ENCODE results near the gene DLGAP1. TPM values are rescaled to one million over a fixed set of nuclear protein-coding genes. Genes with fewer than 3 reads are reported as not detected.

The DLGAP1 gene
- polyA plus RNA-seq, 1 of the 3 experiments (the other 2 are of a cell fraction), result not detected

GRCh38 chr18:3510024-3510423, 945.1 kb downstream of the DLGAP1 start:
- H3K27me3 ChIP-seq (ENCODE audit: insufficient read depth), result no peaks in the 10 kb centered on the region
- WGBS (ENCODE audit: low lambda C conversion rate), result 65% methylated on average over 2 of the region's 2 CpGs
- ChIA-PET POLR2A (no interaction called here), CTCF (interaction anchor here (0.7 to 1.0 kb wide), 2 partner anchors 56 to 156 kb away, joined by 3 to 4 read pairs; no protein-coding TSS in a partner anchor)
- no peak overlapping the region for H2AFZ ChIP-seq (ENCODE audit: low read depth)
- no peak overlapping the region for H3K4me3 ChIP-seq (ENCODE audit: low read depth in 2 of 2, low read length in 1 of 2)
- peaks cover 6 to 11% of the 10 kb centered on the region in 2 experiments; a peak in 3 of 4 replicates for H3K4me1 ChIP-seq (ENCODE audit: control insufficient read depth in 1 of 2, insufficient read depth in 2 of 2, low read depth in 1 of 2, low read length in 1 of 2)
- no peak for DNase-seq
- no peak for TF ChIP-seq YY1 (IDR thresholded peaks at IDR 0.05; ENCODE audit: low read depth)
- TF ChIP-seq NRF1 (IDR thresholded peaks at IDR 0.05; ENCODE audit: low read depth, low read length), result no peak
- TF ChIP-seq MXI1 (IDR thresholded peaks at IDR 0.05; ENCODE audit: low read depth, low read length), result no peak
- TF ChIP-seq MEF2A (IDR thresholded peaks at IDR 0.05; ENCODE audit: borderline replicate concordance, low read depth), result no peak
- TF ChIP-seq SIN3A (IDR thresholded peaks at IDR 0.05; ENCODE audit: borderline replicate concordance, low read depth, low read length), result no peak
- no peak for TF ChIP-seq RCOR1 (IDR thresholded peaks at IDR 0.05; ENCODE audit: low read length)
- no peak for TF ChIP-seq POLR2AphosphoS5 (IDR thresholded peaks at IDR 0.05; ENCODE audit: low read depth, low read length)
- no peak for TF ChIP-seq ELF1 (IDR thresholded peaks at IDR 0.05)
- TF ChIP-seq FOXJ3 (CRISPR knock-in tag; IDR thresholded peaks at IDR 0.05), result no peak
- no peak for TF ChIP-seq EP300 (IDR thresholded peaks at IDR 0.05; ENCODE audit: borderline replicate concordance in 1 of 2, low read depth in 1 of 2, low read length in 1 of 2)
- TF ChIP-seq CHD2 (IDR thresholded peaks at IDR 0.05; ENCODE audit: low read length, partially characterized antibody), result no peak
- TF ChIP-seq NFIC (IDR thresholded peaks at IDR 0.05; ENCODE audit: borderline replicate concordance), result no peak
- TF ChIP-seq, protein P1, sequence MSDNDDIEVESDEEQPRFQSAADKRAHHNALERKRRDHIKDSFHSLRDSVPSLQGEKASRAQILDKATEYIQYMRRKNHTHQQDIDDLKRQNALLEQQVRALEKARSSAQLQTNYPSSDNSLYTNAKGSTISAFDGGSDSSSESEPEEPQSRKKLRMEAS (IDR thresholded peaks at IDR 0.05; ENCODE audit: low read depth), result no peak
- TF ChIP-seq FOSL2 (IDR thresholded peaks at IDR 0.05; ENCODE audit: borderline replicate concordance, low read depth), result no peak
- TF ChIP-seq, protein P2, sequence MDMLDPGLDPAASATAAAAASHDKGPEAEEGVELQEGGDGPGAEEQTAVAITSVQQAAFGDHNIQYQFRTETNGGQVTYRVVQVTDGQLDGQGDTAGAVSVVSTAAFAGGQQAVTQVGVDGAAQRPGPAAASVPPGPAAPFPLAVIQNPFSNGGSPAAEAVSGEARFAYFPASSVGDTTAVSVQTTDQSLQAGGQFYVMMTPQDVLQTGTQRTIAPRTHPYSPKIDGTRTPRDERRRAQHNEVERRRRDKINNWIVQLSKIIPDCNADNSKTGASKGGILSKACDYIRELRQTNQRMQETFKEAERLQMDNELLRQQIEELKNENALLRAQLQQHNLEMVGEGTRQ (IDR thresholded peaks at IDR 0.05; ENCODE audit: borderline replicate concordance, low read depth, low read length), result no peak
- no peak overlapping the region for H3K9ac ChIP-seq
- no peaks in the 10 kb centered on the region for H3K9me2 ChIP-seq
- no peak overlapping the region for H3K27ac ChIP-seq (ENCODE audit: low read depth in 2 of 2, low read length in 1 of 2)
- no peaks in the 10 kb centered on the region for H3K79me2 ChIP-seq (ENCODE audit: insufficient read depth)
- no peaks in the 10 kb centered on the region for H3F3A ChIP-seq (replicated peaks; ENCODE audit: insufficient read depth)
- H3K4me2 ChIP-seq, result no peak overlapping the region
- H4K20me1 ChIP-seq (ENCODE audit: insufficient read depth), result no peaks in the 10 kb centered on the region
- no peaks in the 10 kb centered on the region for H3K36me3 ChIP-seq (replicated peaks in 1 of 2; ENCODE audit: control insufficient read depth in 1 of 2, insufficient read depth in 2 of 2, low read length in 1 of 2)
- H3K9me3 ChIP-seq, result no peaks in the 10 kb centered on the region

- ChIA-PET CTCF (interaction anchor here (0.9 to 1.2 kb wide), 2 partner anchors 10 to 20 kb away, joined by 3 read pairs; no protein-coding TSS in a partner anchor), POLR2A (no interaction called here)
- H3K4me2 ChIP-seq, result no peak overlapping the region
- H3K79me2 ChIP-seq (ENCODE audit: insufficient read depth), result no peaks in the 10 kb centered on the region
- no peak overlapping the region for H3K4me3 ChIP-seq (ENCODE audit: low read depth in 2 of 2, low read length in 1 of 2)
- no peaks in the 10 kb centered on the region for H3K36me3 ChIP-seq (replicated peaks in 1 of 2; ENCODE audit: control insufficient read depth in 1 of 2, insufficient read depth in 2 of 2, low read length in 1 of 2)
- no peak overlapping the region for H2AFZ ChIP-seq (ENCODE audit: low read depth)
- H3K4me1 ChIP-seq (ENCODE audit: control insufficient read depth in 1 of 2, insufficient read depth in 2 of 2, low read depth in 1 of 2, low read length in 1 of 2), result peaks cover 6 to 11% of the 10 kb centered on the region in 2 experiments; a peak in 3 of 4 replicates
- H3K27ac ChIP-seq (ENCODE audit: low read depth in 2 of 2, low read length in 1 of 2), result no peak overlapping the region
- WGBS (ENCODE audit: low lambda C conversion rate), result 88% methylated on average over 14 of the region's 17 CpGs
- H3K9ac ChIP-seq, result no peak overlapping the region
- DNase-seq, result no peak
- no peaks in the 10 kb centered on the region for H3K27me3 ChIP-seq (ENCODE audit: insufficient read depth)
- no peaks in the 10 kb centered on the region for H3F3A ChIP-seq (replicated peaks; ENCODE audit: insufficient read depth)
- no peaks in the 10 kb centered on the region for H3K9me2 ChIP-seq
- H3K9me3 ChIP-seq, result no peaks in the 10 kb centered on the region
- no peaks in the 10 kb centered on the region for H4K20me1 ChIP-seq (ENCODE audit: insufficient read depth)
- TF ChIP-seq RCOR1 (IDR thresholded peaks at IDR 0.05; ENCODE audit: low read length), result no peak
- no peak for TF ChIP-seq EZH2phosphoT487 (IDR thresholded peaks at IDR 0.05; ENCODE audit: borderline replicate concordance, low read depth)
- TF ChIP-seq GABPA (IDR thresholded peaks at IDR 0.05; ENCODE audit: low read depth), result no peak
- no peak for TF ChIP-seq FOXJ3 (CRISPR knock-in tag; IDR thresholded peaks at IDR 0.05)
- TF ChIP-seq, protein P3, sequence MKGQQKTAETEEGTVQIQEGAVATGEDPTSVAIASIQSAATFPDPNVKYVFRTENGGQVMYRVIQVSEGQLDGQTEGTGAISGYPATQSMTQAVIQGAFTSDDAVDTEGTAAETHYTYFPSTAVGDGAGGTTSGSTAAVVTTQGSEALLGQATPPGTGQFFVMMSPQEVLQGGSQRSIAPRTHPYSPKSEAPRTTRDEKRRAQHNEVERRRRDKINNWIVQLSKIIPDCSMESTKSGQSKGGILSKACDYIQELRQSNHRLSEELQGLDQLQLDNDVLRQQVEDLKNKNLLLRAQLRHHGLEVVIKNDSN (IDR thresholded peaks at IDR 0.05; ENCODE audit: borderline replicate concordance, low read depth), result no peak
- TF ChIP-seq EP300 (IDR thresholded peaks at IDR 0.05; ENCODE audit: borderline replicate concordance in 1 of 2, low read depth in 1 of 2, low read length in 1 of 2), result no peak
- TF ChIP-seq, protein P4, sequence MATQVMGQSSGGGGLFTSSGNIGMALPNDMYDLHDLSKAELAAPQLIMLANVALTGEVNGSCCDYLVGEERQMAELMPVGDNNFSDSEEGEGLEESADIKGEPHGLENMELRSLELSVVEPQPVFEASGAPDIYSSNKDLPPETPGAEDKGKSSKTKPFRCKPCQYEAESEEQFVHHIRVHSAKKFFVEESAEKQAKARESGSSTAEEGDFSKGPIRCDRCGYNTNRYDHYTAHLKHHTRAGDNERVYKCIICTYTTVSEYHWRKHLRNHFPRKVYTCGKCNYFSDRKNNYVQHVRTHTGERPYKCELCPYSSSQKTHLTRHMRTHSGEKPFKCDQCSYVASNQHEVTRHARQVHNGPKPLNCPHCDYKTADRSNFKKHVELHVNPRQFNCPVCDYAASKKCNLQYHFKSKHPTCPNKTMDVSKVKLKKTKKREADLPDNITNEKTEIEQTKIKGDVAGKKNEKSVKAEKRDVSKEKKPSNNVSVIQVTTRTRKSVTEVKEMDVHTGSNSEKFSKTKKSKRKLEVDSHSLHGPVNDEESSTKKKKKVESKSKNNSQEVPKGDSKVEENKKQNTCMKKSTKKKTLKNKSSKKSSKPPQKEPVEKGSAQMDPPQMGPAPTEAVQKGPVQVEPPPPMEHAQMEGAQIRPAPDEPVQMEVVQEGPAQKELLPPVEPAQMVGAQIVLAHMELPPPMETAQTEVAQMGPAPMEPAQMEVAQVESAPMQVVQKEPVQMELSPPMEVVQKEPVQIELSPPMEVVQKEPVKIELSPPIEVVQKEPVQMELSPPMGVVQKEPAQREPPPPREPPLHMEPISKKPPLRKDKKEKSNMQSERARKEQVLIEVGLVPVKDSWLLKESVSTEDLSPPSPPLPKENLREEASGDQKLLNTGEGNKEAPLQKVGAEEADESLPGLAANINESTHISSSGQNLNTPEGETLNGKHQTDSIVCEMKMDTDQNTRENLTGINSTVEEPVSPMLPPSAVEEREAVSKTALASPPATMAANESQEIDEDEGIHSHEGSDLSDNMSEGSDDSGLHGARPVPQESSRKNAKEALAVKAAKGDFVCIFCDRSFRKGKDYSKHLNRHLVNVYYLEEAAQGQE (IDR thresholded peaks at IDR 0.05; ENCODE audit: low read depth, low read length), result no peak
- TF ChIP-seq, protein P2 (IDR thresholded peaks at IDR 0.05; ENCODE audit: borderline replicate concordance, low read depth, low read length), result no peak
Observed at GRCh38 chr18:3508576-3509549, 946.2 kb downstream of the DLGAP1 start.
